B cell (primary cell): Measurements from ENCODE around the gene TCF7L1. TPM values are rescaled to one million over a fixed set of nuclear protein-coding genes. Genes with fewer than 3 reads are reported as not detected.

Source experiments
- ATAC-seq: fragments of 200-7000 bp; cut with Tn5 transposase; one replicate; pipeline ENCODE4 v1.10.0; 2021; ENCODE audit warnings: low read depth, mild to moderate bottlenecking, moderate number of reproducible peaks, moderate library complexity
- CTCF ChIA-PET: fragments of 350-600 bp; sonication (Branson Sonifier 250); formaldehyde crosslinking; loops from one replicate; lab custom pipeline; 2021; ENCODE audit warnings: antibody characterized with exemption, inconsistent platforms; lab: Charles Lee
- POLR2A ChIA-PET: fragments of 350-600 bp; sonication (Branson Sonifier 250); formaldehyde crosslinking; loops from one replicate; lab custom pipeline; 2021; ENCODE audit warnings: antibody characterized with exemption; lab: Charles Lee
- DNase-seq: peaks from one replicate; pipeline ENCODE4 v3.0.0; 2013
- H2AFZ ChIP-seq: 2 replicates; pipeline ENCODE4 v1.6.1; 2012; ENCODE audit warnings: mild to moderate bottlenecking, low read depth, low read length; ENCODE audit not compliant: insufficient read depth, poor library complexity, severe bottlenecking
- H3K27ac ChIP-seq, 2 donors: 1 replicate in 1 of 2; 2 replicates in 1 of 2; pipeline ENCODE4 v1.5.1; 2012 to 2013; ENCODE audit warnings: low read length in 2 of 2, mild to moderate bottlenecking in 2 of 2, moderate library complexity in 1 of 2
- H3K27me3 ChIP-seq, 4 experiments: fragments of 200-600 bp in 1 of 4; sonication (generic) in 1 of 4; replicated peaks in 1 of 4; 1 replicate in 2 of 4; 2 replicates in 2 of 4; pipeline versions ENCODE4 v1.6.1 to v1.7.0; 2013 to 2016; ENCODE audit warnings: low read length in 3 of 4, mild to moderate bottlenecking in 2 of 4, mixed read lengths in 1 of 4, moderate library complexity in 1 of 4; ENCODE audit not compliant: insufficient read depth in 4 of 4, control insufficient read depth in 3 of 4; ENCODE audit errors: control extremely low read depth in 1 of 4
- H3K36me3 ChIP-seq, 2 experiments: replicated peaks in 1 of 2; 1 replicate in 1 of 2; 2 replicates in 1 of 2; pipeline versions ENCODE4 v1.6.1 to v1.7.1; 2013; ENCODE audit warnings: low read length in 1 of 2; ENCODE audit not compliant: insufficient read depth in 2 of 2, control insufficient read depth in 1 of 2; ENCODE audit errors: control extremely low read depth in 1 of 2, extremely low read depth in 1 of 2
- H3K4me1 ChIP-seq, 2 donors: fragments of 200-600 bp in 1 of 2; sonication (generic) in 1 of 2; 1 replicate in 1 of 2; 2 replicates in 1 of 2; pipeline versions ENCODE4 v1.5.1 to v1.6.1; 2013 to 2017; ENCODE audit warnings: low read length in 2 of 2; ENCODE audit not compliant: control insufficient read depth in 2 of 2, insufficient read depth in 2 of 2
- H3K4me2 ChIP-seq: replicated peaks from 2 replicates; pipeline ENCODE3; 2012; ENCODE audit warnings: mild to moderate bottlenecking, low read depth, low read length; ENCODE audit not compliant: poor library complexity, severe bottlenecking
- H3K4me3 ChIP-seq, 5 experiments: fragments of 200-600 bp in 1 of 5; sonication (generic) in 1 of 5; 1 replicate in 3 of 5; 2 replicates in 2 of 5; pipeline versions ENCODE4 v1.5.1 to v1.7.0; 2011 to 2016; ENCODE audit warnings: low read length in 4 of 5, mild to moderate bottlenecking in 4 of 5, low read depth in 2 of 5, control low read depth in 1 of 5, moderate library complexity in 1 of 5; ENCODE audit not compliant: insufficient read depth in 1 of 5; ENCODE audit errors: control extremely low read depth in 1 of 5, extremely low read depth in 1 of 5
- H3K79me2 ChIP-seq: fragments of 200-600 bp; sonication (generic); one replicate; pipeline ENCODE4 v1.6.0; 2016; ENCODE audit warnings: low read length; ENCODE audit not compliant: control insufficient read depth, insufficient read depth
- H3K9ac ChIP-seq: fragments of 200-600 bp; sonication (generic); 2 replicates; pipeline ENCODE4 v1.6.1; 2017; ENCODE audit warnings: mild to moderate bottlenecking, low read length, moderate library complexity
- H3K9me3 ChIP-seq, 3 donors: one replicate each; pipeline versions ENCODE4 v1.6.1 to v1.7.1; 2013; ENCODE audit warnings: low read length in 2 of 3; ENCODE audit not compliant: control insufficient read depth in 2 of 3, insufficient read depth in 1 of 3; ENCODE audit errors: control extremely low read depth in 1 of 3
- H4K20me1 ChIP-seq: 2 replicates; pipeline ENCODE4 v1.6.0; 2012; ENCODE audit warnings: mild to moderate bottlenecking, low read length; ENCODE audit not compliant: insufficient read depth, control insufficient read depth, poor library complexity, severe bottlenecking
- H3K27ac Mint-ChIP-seq: one replicate; pipeline ENCODE4 v1.8.0; 2021; ENCODE audit warnings: mixed read lengths
- H3K27me3 Mint-ChIP-seq: one replicate; pipeline ENCODE4 v1.8.0; 2021; ENCODE audit warnings: mixed read lengths
- H3K4me1 Mint-ChIP-seq: one replicate; pipeline ENCODE4 v1.8.0; 2021; ENCODE audit warnings: mixed read lengths
- H3K4me3 Mint-ChIP-seq: one replicate; pipeline ENCODE4 v1.8.0; 2021; ENCODE audit warnings: mixed read lengths
- H3K9me3 Mint-ChIP-seq: one replicate; pipeline ENCODE4 v1.8.0; 2022; ENCODE audit warnings: mixed read lengths; ENCODE audit not compliant: insufficient read depth
- EZH2 ChIP-seq: IDR thresholded peaks from 2 replicates; pipeline ENCODE4 v1.6.1; 2012; ENCODE audit warnings: borderline replicate concordance, low read depth, mild to moderate bottlenecking, moderate library complexity, low read length; ENCODE audit not compliant: insufficient read depth, poor library complexity, severe bottlenecking
- WGBS: methylation state at CpG from one replicate; pipeline ENCODE4 v1.1.5; 2013; ENCODE audit warnings: missing lambda C conversion rate; ENCODE audit not compliant: insufficient coverage; 5-methylcytosine and 5-hydroxymethylcytosine counted together
- intact Hi-C: fragments of 100-400 bp; cut with micrococcal nuclease; formaldehyde crosslinking; loops from one replicate; pipeline ENCODE4 v1.10.0; 2022
- polyA plus RNA-seq: library from polyadenylated mRNA; depleted of rRNA; stranded (reverse); fragments of >200 nt; gene quantifications from 2 replicates; pipeline ENCODE4 v1.2.3, GENCODE V29; 2012
- total RNA-seq, 2 donors: library from RNA; stranded (reverse); fragments of 120-200 nt in 1 of 2; gene quantifications; 1 replicate in 1 of 2; 2 replicates in 1 of 2; pipeline versions ENCODE4 v1.2.3 to v1.2.4, GENCODE V29; 2013 to 2022
- TF ChIP-seq, protein P1 (sequence below): fragments of 200-600 bp; IDR thresholded peaks from one replicate; pipeline ENCODE4 v1.8.0; 2022; ENCODE audit warnings: antibody characterized with exemption, mild to moderate bottlenecking

The TCF7L1 gene
- total and polyA plus RNA-seq, 2 donors (not counting 1 experiment from before 2014, with no cell fraction given), result 0.67 to 0.81 TPM

GRCh38 chr2:85212841-85213240, 79.6 kb downstream of the TCF7L1 start:
- Histone ChIP-seq H3K4me2 (no peak overlapping the region), H2AFZ (no peak overlapping the region), H4K20me1 (no peaks in the 10 kb centered on the region), H3K4me3 (no peak overlapping the region), H3K27me3 (peaks cover 0 to 11% (median 4%) of the 10 kb centered on the region in 4 experiments), H3K4me1 (no peaks in the 10 kb centered on the region), H3K27ac (no peak overlapping the region), H3K36me3 (no peaks in the 10 kb centered on the region), H3K9ac (no peak overlapping the region), H3K79me2 (no peaks in the 10 kb centered on the region), H3K9me3 (peaks cover 0 to 2% (median 0%) of the 10 kb centered on the region in 3 donors)
- peaks cover 39% of the 10 kb centered on the region for H3K27me3 Mint-ChIP-seq
- intact Hi-C loops, result no loop called here
- no peaks in the 10 kb centered on the region for H3K4me1 Mint-ChIP-seq
- POLR2A ChIA-PET, result no interaction called here
- TF ChIP-seq, protein P1, sequence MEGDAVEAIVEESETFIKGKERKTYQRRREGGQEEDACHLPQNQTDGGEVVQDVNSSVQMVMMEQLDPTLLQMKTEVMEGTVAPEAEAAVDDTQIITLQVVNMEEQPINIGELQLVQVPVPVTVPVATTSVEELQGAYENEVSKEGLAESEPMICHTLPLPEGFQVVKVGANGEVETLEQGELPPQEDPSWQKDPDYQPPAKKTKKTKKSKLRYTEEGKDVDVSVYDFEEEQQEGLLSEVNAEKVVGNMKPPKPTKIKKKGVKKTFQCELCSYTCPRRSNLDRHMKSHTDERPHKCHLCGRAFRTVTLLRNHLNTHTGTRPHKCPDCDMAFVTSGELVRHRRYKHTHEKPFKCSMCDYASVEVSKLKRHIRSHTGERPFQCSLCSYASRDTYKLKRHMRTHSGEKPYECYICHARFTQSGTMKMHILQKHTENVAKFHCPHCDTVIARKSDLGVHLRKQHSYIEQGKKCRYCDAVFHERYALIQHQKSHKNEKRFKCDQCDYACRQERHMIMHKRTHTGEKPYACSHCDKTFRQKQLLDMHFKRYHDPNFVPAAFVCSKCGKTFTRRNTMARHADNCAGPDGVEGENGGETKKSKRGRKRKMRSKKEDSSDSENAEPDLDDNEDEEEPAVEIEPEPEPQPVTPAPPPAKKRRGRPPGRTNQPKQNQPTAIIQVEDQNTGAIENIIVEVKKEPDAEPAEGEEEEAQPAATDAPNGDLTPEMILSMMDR, result no peak
- TF ChIP-seq EZH2, result no peak
- DNase-seq, result no peak
- CTCF ChIA-PET, result no interaction called here
- no peaks in the 10 kb centered on the region for H3K9me3 Mint-ChIP-seq
- H3K27ac Mint-ChIP-seq, result no peak overlapping the region
- WGBS, result 73% methylated on average over 3 of the region's 3 CpGs
- no peak overlapping the region for H3K4me3 Mint-ChIP-seq
- ATAC-seq, result no peak

DNA sequence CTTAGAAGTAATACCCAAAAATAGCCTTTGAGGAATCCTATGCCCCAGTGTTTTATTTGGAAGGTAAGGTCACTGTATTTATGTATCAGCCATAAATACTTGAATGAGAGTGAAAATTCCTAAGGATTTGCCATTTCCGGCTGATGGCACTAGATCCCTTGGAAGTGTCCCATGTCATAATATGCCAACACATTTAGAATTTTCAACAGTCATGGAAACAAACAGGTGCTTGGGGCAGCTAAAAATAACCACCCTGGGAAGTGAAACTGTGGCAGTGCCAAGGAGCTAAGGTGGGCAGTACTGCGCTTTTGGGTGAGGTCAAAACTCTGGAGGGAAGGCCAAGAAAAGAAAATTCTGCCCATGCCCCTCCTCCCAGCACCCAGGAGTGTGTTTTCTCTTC, 80.2 kb downstream of the TCF7L1 start:
- H3K4me1 ChIP-seq, result no peaks in the 10 kb centered on the region
- H3K4me2 ChIP-seq, result no peak overlapping the region
- H2AFZ ChIP-seq, result no peak overlapping the region
- no peaks in the 10 kb centered on the region for H3K4me1 Mint-ChIP-seq
- no peaks in the 10 kb centered on the region for H3K79me2 ChIP-seq
- no peaks in the 10 kb centered on the region for H3K9me3 Mint-ChIP-seq
- DNase-seq, result no peak
- no peak overlapping the region for H3K4me3 Mint-ChIP-seq
- H4K20me1 ChIP-seq, result no peaks in the 10 kb centered on the region
- intact Hi-C loops, result no loop called here
- H3K9ac ChIP-seq, result no peak overlapping the region
- POLR2A ChIA-PET, result no interaction called here
- no peaks in the 10 kb centered on the region for H3K36me3 ChIP-seq
- H3K27ac Mint-ChIP-seq, result no peak overlapping the region
- CTCF ChIA-PET, result no interaction called here
- no peak for ATAC-seq
- no peak for TF ChIP-seq EZH2
- TF ChIP-seq, protein P1, result no peak
- no peak overlapping the region for H3K27ac ChIP-seq
- WGBS, result no CpG with 5 or more reads among the region's 2 CpGs
- peaks cover 0 to 2% (median 0%) of the 10 kb centered on the region in 3 donors for H3K9me3 ChIP-seq
- H3K27me3 Mint-ChIP-seq, result peaks cover 39% of the 10 kb centered on the region
- H3K4me3 ChIP-seq, result no peak overlapping the region
- H3K27me3 ChIP-seq, result peaks cover 0 to 11% (median 4%) of the 10 kb centered on the region in 4 experiments
